Measurements from ENCODE around the gene PNPLA5.
"Not testable (repeated sequence)": the region's sequence is repeated elsewhere in the genome, so short reads cannot be mapped to it uniquely, and the experiment has no call there.

The PNPLA5 gene

DNA sequence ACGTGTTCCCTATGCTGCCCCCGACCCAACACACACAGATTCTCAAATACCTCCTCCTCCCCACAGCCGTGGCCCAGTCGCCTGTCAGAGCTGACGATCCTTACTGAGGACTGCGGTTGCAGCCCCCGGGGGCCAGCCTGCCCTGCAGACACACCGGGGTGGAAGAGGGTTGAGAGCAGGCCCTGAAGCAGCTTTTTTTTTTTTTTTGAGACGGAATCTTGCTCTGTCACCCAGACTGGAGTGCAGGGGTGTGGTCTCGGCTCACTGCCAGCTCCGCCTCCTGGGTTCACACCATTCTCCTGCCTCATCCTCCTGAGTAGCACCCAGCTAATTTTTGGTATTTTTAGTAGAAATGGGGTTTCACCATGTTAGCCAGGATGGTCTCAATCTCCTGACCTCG lies 11.2 kb upstream of the PNPLA5 start:
- H3K27ac ChIP-seq (ENCODE audit: insufficient read depth in 1 of 2, low read depth in 1 of 2, low read length in 2 of 2, poor library complexity in 1 of 2, severe bottlenecking in 2 of 2); H3K4me3 ChIP-seq (ENCODE audit: control insufficient read depth in 1 of 7, extremely low read depth in 1 of 7, insufficient read depth in 4 of 7, low read depth in 2 of 7, low read length in 6 of 7); H3K4me1 ChIP-seq (ENCODE audit: control extremely low read depth in 1 of 4, control insufficient read depth in 4 of 4, insufficient read depth in 4 of 4, low read length in 3 of 4); POLR2A ChIA-PET; DNase-seq; H3K36me3 ChIP-seq (ENCODE audit: control insufficient read depth in 4 of 4, insufficient read depth in 4 of 4, low read length in 3 of 4); H3K9me3 ChIP-seq (ENCODE audit: control extremely low read depth in 1 of 5, control insufficient read depth in 4 of 5, insufficient read depth in 2 of 5, low read depth in 1 of 5, low read length in 4 of 5): not testable (repeated sequence)
- H3K27me3 ChIP-seq (replicated peaks in 2 of 5; ENCODE audit: control insufficient read depth in 4 of 5, insufficient read depth in 5 of 5, low read length in 4 of 5) = peaks cover 0 to 13% (median 5%) of the 10 kb centered on the region in 5 experiments
- CTCF ChIA-PET = interaction anchor here (1.4 kb wide), 1 partner anchor 18 kb away, joined by 5 read pairs; no protein-coding TSS in a partner anchor
- 77% methylated on average over 6 of the region's 12 CpGs for WGBS (ENCODE audit: insufficient coverage)

DNA sequence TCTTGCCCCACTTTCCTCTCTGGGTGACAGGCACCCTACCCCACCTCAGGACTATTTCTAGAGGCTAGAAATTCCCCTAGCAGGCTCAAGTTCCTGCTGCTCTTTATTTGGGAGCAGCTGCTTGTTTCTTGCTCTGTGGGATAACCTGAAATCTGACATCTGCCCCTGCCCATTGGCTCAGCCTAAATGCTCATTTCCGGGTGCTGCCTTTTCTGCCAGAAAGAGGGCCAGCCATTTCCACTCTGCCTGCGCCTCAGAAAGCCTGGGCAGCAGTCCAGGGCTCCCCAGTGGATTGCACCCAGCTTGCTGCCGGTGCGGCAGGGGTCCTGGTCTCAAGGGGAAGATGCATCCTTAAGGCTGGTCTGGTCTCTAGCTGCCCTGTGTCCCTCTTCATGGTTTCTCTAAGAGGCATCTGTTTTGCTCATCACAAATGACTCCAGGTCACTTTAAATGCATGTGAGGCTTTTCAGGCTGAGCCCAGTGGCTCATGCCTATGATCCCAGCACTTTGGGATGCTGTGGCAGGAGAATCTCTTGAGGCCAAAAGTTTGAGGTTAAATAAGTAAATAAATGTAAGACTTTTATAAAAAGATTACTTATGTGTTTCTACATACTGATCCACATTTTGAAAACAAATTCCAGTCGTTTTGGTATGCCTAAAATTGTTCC lies 10.3 kb upstream of the PNPLA5 start:
- no peaks in the 10 kb centered on the region for H3K36me3 ChIP-seq (ENCODE audit: control insufficient read depth in 4 of 4, insufficient read depth in 4 of 4, low read length in 3 of 4)
- no peak overlapping the region for H3K4me3 ChIP-seq (ENCODE audit: control insufficient read depth in 1 of 7, extremely low read depth in 1 of 7, insufficient read depth in 4 of 7, low read depth in 2 of 7, low read length in 6 of 7)
- CTCF ChIA-PET = no interaction called here
- H3K9me3 ChIP-seq (ENCODE audit: control extremely low read depth in 1 of 5, control insufficient read depth in 4 of 5, insufficient read depth in 2 of 5, low read depth in 1 of 5, low read length in 4 of 5) = no peaks in the 10 kb centered on the region
- 88% methylated on average over 5 of the region's 5 CpGs for WGBS (ENCODE audit: insufficient coverage)
- H3K27me3 ChIP-seq (replicated peaks in 2 of 5; ENCODE audit: control insufficient read depth in 4 of 5, insufficient read depth in 5 of 5, low read length in 4 of 5) = peaks cover 0 to 13% (median 2%) of the 10 kb centered on the region in 5 experiments
- DNase-seq = no peak
- POLR2A ChIA-PET = no interaction called here
- no peak overlapping the region for H3K27ac ChIP-seq (ENCODE audit: insufficient read depth in 1 of 2, low read depth in 1 of 2, low read length in 2 of 2, poor library complexity in 1 of 2, severe bottlenecking in 2 of 2)
- no peaks in the 10 kb centered on the region for H3K4me1 ChIP-seq (ENCODE audit: control extremely low read depth in 1 of 4, control insufficient read depth in 4 of 4, insufficient read depth in 4 of 4, low read length in 3 of 4)

DNA sequence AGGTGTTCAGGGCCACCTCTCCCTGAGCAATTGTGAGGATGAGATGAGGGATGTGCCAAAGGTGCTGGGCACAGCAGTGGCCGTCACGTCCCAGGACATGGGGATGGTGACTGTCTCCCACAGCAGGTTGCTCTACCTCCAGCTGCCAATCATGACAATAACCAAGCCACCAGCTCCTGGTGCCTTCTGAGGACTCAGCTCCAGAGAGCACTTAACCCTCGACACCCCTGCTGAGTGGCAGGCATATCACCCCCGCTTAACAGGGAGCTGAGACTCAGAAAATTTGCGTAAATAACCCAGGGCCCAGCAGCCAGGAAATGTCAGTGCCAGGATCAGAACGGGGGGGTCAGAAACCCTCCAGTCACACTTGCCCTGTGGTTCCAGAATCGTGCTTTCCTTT lies 8.4 kb upstream of the PNPLA5 start:
- Histone ChIP-seq H3K4me1 (ENCODE audit: control extremely low read depth in 1 of 4, control insufficient read depth in 4 of 4, insufficient read depth in 4 of 4, low read length in 3 of 4) (no peaks in the 10 kb centered on the region), H3K27ac (ENCODE audit: insufficient read depth in 1 of 2, low read depth in 1 of 2, low read length in 2 of 2, poor library complexity in 1 of 2, severe bottlenecking in 2 of 2) (no peak overlapping the region), H3K36me3 (ENCODE audit: control insufficient read depth in 4 of 4, insufficient read depth in 4 of 4, low read length in 3 of 4) (no peaks in the 10 kb centered on the region), H3K4me3 (ENCODE audit: control insufficient read depth in 1 of 7, extremely low read depth in 1 of 7, insufficient read depth in 4 of 7, low read depth in 2 of 7, low read length in 6 of 7) (no peak overlapping the region), H3K27me3 (replicated peaks in 2 of 5; ENCODE audit: control insufficient read depth in 4 of 5, insufficient read depth in 5 of 5, low read length in 4 of 5) (peaks cover 0 to 22% (median 2%) of the 10 kb centered on the region in 5 experiments), H3K9me3 (ENCODE audit: control extremely low read depth in 1 of 5, control insufficient read depth in 4 of 5, insufficient read depth in 2 of 5, low read depth in 1 of 5, low read length in 4 of 5) (no peaks in the 10 kb centered on the region)
- POLR2A ChIA-PET = no interaction called here
- 55% methylated on average over 7 of the region's 7 CpGs for WGBS (ENCODE audit: insufficient coverage)
- DNase-seq = no peak
- CTCF ChIA-PET = interaction anchor here (1.3 kb wide), 1 partner anchor 18 kb away, joined by 3 read pairs; no protein-coding TSS in a partner anchor

DNA sequence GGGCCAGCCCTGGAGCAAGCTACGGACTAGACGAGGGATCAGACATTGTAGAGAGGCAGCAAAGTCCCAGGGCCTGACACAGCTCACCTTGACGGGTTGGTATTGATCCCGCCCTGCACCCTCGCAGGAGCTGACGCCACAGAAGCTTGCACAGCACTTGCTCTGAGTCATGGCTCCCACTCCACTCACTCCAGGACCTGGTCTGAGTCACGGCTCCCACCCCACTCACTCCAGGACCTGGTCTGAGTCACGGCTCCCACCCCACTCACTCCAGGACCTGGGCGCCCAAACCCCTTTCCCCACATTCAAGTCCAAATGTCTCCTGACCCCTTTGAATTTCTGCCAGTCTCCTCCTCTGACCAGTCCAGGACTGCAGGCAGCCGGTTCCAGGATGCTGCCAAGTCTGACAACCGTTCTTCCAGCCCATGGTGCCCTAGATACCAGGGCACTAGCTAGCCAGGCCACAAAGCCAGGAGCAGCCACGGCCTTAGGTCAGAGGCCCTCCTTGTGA lies 6.0 kb upstream of the PNPLA5 start:
- Histone ChIP-seq H3K36me3 (ENCODE audit: control insufficient read depth in 4 of 4, insufficient read depth in 4 of 4, low read length in 3 of 4) (no peaks in the 10 kb centered on the region), H3K27me3 (replicated peaks in 2 of 5; ENCODE audit: control insufficient read depth in 4 of 5, insufficient read depth in 5 of 5, low read length in 4 of 5) (peaks cover 0 to 39% (median 11%) of the 10 kb centered on the region in 5 experiments), H3K9me3 (ENCODE audit: control extremely low read depth in 1 of 5, control insufficient read depth in 4 of 5, insufficient read depth in 2 of 5, low read depth in 1 of 5, low read length in 4 of 5) (no peaks in the 10 kb centered on the region), H3K27ac (ENCODE audit: insufficient read depth in 1 of 2, low read depth in 1 of 2, low read length in 2 of 2, poor library complexity in 1 of 2, severe bottlenecking in 2 of 2) (no peak overlapping the region), H3K4me3 (ENCODE audit: control insufficient read depth in 1 of 7, extremely low read depth in 1 of 7, insufficient read depth in 4 of 7, low read depth in 2 of 7, low read length in 6 of 7) (no peak overlapping the region), H3K4me1 (ENCODE audit: control extremely low read depth in 1 of 4, control insufficient read depth in 4 of 4, insufficient read depth in 4 of 4, low read length in 3 of 4) (no peaks in the 10 kb centered on the region)
- DNase-seq = no peak
- ChIA-PET CTCF (interaction anchor here (1.5 to 1.7 kb wide), 3 partner anchors 11 to 48 kb away, joined by 4 to 7 read pairs (median 4); no protein-coding TSS in a partner anchor), POLR2A (no interaction called here)
- 91% methylated on average over 12 of the region's 12 CpGs for WGBS (ENCODE audit: insufficient coverage)

DNA sequence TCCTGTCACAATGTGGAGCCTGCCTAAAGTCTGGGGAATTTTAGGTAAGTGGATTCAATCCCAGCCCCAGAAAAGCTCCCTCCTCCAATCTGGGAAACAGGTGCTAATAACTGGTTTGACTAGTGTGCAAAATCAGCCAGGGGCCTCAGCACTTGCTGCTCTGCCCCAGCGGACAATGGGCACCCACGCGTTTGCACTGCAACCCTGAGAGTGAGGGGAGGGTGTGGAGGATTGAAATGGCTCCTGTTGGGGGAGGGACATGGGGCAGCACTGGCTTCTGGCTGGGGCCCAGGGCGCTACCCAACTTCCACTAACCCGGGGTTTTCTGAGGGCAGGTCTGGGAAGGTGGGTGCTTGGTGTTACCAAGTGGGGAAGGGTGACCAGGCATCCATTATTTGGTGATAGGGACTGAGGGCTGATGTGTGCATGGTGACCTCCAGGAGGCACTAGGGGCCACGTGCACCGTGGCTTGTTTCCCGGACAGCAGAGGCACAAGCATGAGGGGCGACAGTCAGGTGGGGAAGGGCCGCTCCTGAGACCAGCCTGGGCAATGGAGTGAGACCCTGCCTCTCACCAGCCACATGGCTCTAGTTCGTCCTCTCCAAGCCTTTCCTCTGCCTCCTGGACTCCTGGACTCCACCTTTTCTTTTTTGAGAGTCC lies 4.3 kb upstream of the PNPLA5 start:
- no peak overlapping the region for H3K4me3 ChIP-seq (ENCODE audit: control insufficient read depth in 1 of 7, extremely low read depth in 1 of 7, insufficient read depth in 4 of 7, low read depth in 2 of 7, low read length in 6 of 7)
- ChIA-PET CTCF (interaction anchor here (1.5 kb wide), 1 partner anchor 50 kb away, joined by 7 read pairs; no protein-coding TSS in a partner anchor), POLR2A (no interaction called here)
- WGBS (ENCODE audit: insufficient coverage) = 48% methylated on average over 5 of the region's 11 CpGs
- H3K27ac ChIP-seq (ENCODE audit: insufficient read depth in 1 of 2, low read depth in 1 of 2, low read length in 2 of 2, poor library complexity in 1 of 2, severe bottlenecking in 2 of 2) = no peak overlapping the region
- peaks cover 0 to 7% (median 3%) of the 10 kb centered on the region in 4 experiments for H3K4me1 ChIP-seq (ENCODE audit: control extremely low read depth in 1 of 4, control insufficient read depth in 4 of 4, insufficient read depth in 4 of 4, low read length in 3 of 4)
- no peaks in the 10 kb centered on the region for H3K36me3 ChIP-seq (ENCODE audit: control insufficient read depth in 4 of 4, insufficient read depth in 4 of 4, low read length in 3 of 4)
- peaks cover 0 to 50% (median 16%) of the 10 kb centered on the region in 5 experiments for H3K27me3 ChIP-seq (replicated peaks in 2 of 5; ENCODE audit: control insufficient read depth in 4 of 5, insufficient read depth in 5 of 5, low read length in 4 of 5)
- DNase-seq = no peak
- no peaks in the 10 kb centered on the region for H3K9me3 ChIP-seq (ENCODE audit: control extremely low read depth in 1 of 5, control insufficient read depth in 4 of 5, insufficient read depth in 2 of 5, low read depth in 1 of 5, low read length in 4 of 5)

DNA sequence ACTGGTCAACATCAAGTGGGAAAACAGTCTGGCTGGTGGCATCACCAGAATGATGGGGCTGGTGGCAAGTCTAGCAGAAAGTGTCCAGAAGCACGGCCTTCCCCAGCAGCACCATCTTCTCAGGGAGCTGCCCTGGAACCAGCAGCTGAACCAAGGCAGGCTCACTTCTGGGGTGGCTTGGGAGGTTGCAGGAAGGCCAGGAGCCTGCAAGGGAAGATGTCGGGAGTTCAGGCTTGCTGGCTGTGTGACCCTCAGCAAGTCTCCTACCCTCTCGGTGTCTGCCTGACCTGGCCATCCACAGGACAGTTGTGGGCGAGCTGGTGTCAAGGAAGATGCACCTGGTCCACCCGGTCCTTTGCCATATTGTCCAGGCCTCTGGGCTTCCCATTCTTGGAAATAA lies 2.3 kb upstream of the PNPLA5 start:
- Histone ChIP-seq H3K27me3 (replicated peaks in 2 of 5; ENCODE audit: control insufficient read depth in 4 of 5, insufficient read depth in 5 of 5, low read length in 4 of 5) (peaks cover 0 to 70% (median 23%) of the 10 kb centered on the region in 5 experiments), H3K4me1 (ENCODE audit: control extremely low read depth in 1 of 4, control insufficient read depth in 4 of 4, insufficient read depth in 4 of 4, low read length in 3 of 4) (peaks cover 0 to 8% (median 4%) of the 10 kb centered on the region in 4 experiments), H3K27ac (ENCODE audit: insufficient read depth in 1 of 2, low read depth in 1 of 2, low read length in 2 of 2, poor library complexity in 1 of 2, severe bottlenecking in 2 of 2) (no peak overlapping the region), H3K36me3 (ENCODE audit: control insufficient read depth in 4 of 4, insufficient read depth in 4 of 4, low read length in 3 of 4) (no peaks in the 10 kb centered on the region), H3K9me3 (ENCODE audit: control extremely low read depth in 1 of 5, control insufficient read depth in 4 of 5, insufficient read depth in 2 of 5, low read depth in 1 of 5, low read length in 4 of 5) (no peaks in the 10 kb centered on the region), H3K4me3 (ENCODE audit: control insufficient read depth in 1 of 7, extremely low read depth in 1 of 7, insufficient read depth in 4 of 7, low read depth in 2 of 7, low read length in 6 of 7) (no peak overlapping the region)
- POLR2A ChIA-PET = no interaction called here
- WGBS (ENCODE audit: insufficient coverage) = 94% methylated on average over 4 of the region's 5 CpGs
- CTCF ChIA-PET = interaction anchor here (0.7 kb wide), 1 partner anchor 39 kb away, joined by 3 read pairs; no protein-coding TSS in a partner anchor
- no peak for DNase-seq

DNA sequence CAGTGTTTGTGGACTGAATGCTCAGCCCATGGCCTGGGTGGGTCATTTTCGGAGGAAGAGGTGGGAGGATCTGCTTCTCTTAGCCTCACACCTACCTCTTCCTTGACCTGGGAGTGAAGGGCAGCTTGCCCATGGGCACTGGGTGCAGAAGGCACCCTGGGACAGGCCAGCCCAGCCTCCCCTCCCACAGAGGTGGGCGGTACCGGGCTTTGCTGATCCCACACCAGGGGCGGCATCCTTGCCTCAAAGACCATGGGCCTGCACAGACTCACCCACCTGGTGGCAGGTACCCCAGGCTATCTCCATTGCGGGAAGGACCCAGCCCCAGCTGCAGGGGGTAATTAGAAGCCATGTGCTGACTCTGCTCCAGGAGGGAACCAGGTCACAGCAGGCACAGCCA lies 1.5 kb upstream of the PNPLA5 start:
- H3K36me3 ChIP-seq (ENCODE audit: control insufficient read depth in 4 of 4, insufficient read depth in 4 of 4, low read length in 3 of 4) = no peaks in the 10 kb centered on the region
- CTCF ChIA-PET = no interaction called here
- 90% methylated on average over 5 of the region's 5 CpGs for WGBS (ENCODE audit: insufficient coverage)
- DNase-seq = no peak
- peaks cover 0 to 8% (median 4%) of the 10 kb centered on the region in 4 experiments for H3K4me1 ChIP-seq (ENCODE audit: control extremely low read depth in 1 of 4, control insufficient read depth in 4 of 4, insufficient read depth in 4 of 4, low read length in 3 of 4)
- H3K4me3 ChIP-seq (ENCODE audit: control insufficient read depth in 1 of 7, extremely low read depth in 1 of 7, insufficient read depth in 4 of 7, low read depth in 2 of 7, low read length in 6 of 7) = no peak overlapping the region
- POLR2A ChIA-PET = no interaction called here
- peaks cover 0 to 75% (median 24%) of the 10 kb centered on the region in 5 experiments for H3K27me3 ChIP-seq (replicated peaks in 2 of 5; ENCODE audit: control insufficient read depth in 4 of 5, insufficient read depth in 5 of 5, low read length in 4 of 5)
- no peak overlapping the region for H3K27ac ChIP-seq (ENCODE audit: insufficient read depth in 1 of 2, low read depth in 1 of 2, low read length in 2 of 2, poor library complexity in 1 of 2, severe bottlenecking in 2 of 2)
- no peaks in the 10 kb centered on the region for H3K9me3 ChIP-seq (ENCODE audit: control extremely low read depth in 1 of 5, control insufficient read depth in 4 of 5, insufficient read depth in 2 of 5, low read depth in 1 of 5, low read length in 4 of 5)
